HFFc6 (cell line): ENCODE data around the gene RASSF1. TPM values are rescaled to one million over a fixed set of nuclear protein-coding genes. Genes with fewer than 3 reads are reported as not detected.
A peak's percentile ranks its signal among the peaks of the same experiment; 100 is the strongest.

Experiments
- DNase-seq: peaks from one replicate; pipeline ENCODE4 v3.0.0-alpha.2; 2018
- H3K27ac Mint-ChIP-seq: 2 replicates; pipeline ENCODE4 v1.8.0; 2020; ENCODE audit warnings: mild to moderate bottlenecking, mixed read lengths
- H3K27me3 Mint-ChIP-seq: 2 replicates; pipeline ENCODE4 v1.8.0; 2021; ENCODE audit warnings: mild to moderate bottlenecking, moderate library complexity, mixed read lengths; ENCODE audit not compliant: insufficient read depth
- H3K36me3 Mint-ChIP-seq: 2 replicates; pipeline ENCODE4 v1.8.0; 2021; ENCODE audit warnings: low read depth, mixed read lengths
- H3K4me1 Mint-ChIP-seq: 2 replicates; pipeline ENCODE4 v1.8.0; 2020; ENCODE audit warnings: low read depth, mixed read lengths
- H3K4me3 Mint-ChIP-seq: 2 replicates; pipeline ENCODE4 v1.8.0; 2020; ENCODE audit warnings: mild to moderate bottlenecking, moderate library complexity, mixed read lengths
- H3K9me3 Mint-ChIP-seq: 2 replicates; pipeline ENCODE4 v1.8.0; 2020; ENCODE audit warnings: mild to moderate bottlenecking, mixed read lengths
- long read RNA-seq: library from polyadenylated mRNA; unstranded; transcript quantifications from one replicate; pipeline ENCODE4 v2.0.0, GENCODE V29; 2019
- total RNA-seq, 6 experiments: library from RNA; stranded (reverse); fragmentation: NEBNext Ultra II Directional; extraction: Animal tissue kit (Norgen Biotek cat#: 25700); gene quantifications; 2 replicates in 1 of 6; 3 replicates in 5 of 6; pipeline ENCODE4 v1.2.3, GENCODE V29; 2021
- TF ChIP-seq, protein P1 (sequence below): fragments of 200-600 bp; sonication (generic); IDR thresholded peaks from 2 replicates; pipeline ENCODE4 v1.5.0; 2021; ENCODE audit warnings: antibody characterized with exemption, mild to moderate bottlenecking

Gene RASSF1, protein sequence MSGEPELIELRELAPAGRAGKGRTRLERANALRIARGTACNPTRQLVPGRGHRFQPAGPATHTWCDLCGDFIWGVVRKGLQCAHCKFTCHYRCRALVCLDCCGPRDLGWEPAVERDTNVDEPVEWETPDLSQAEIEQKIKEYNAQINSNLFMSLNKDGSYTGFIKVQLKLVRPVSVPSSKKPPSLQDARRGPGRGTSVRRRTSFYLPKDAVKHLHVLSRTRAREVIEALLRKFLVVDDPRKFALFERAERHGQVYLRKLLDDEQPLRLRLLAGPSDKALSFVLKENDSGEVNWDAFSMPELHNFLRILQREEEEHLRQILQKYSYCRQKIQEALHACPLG
- total RNA-seq, result 10 to 100 TPM; 30.9 to 37.0 (median 34.1) TPM
- long read RNA-seq, transcript RASSF1-201 (5 exons, 1,757 nt), result major isoform, 25 of 57 reads
- long read RNA-seq, transcript RASSF1-210 (5 exons, 1,842 nt), result minor isoform, 14 of 57 reads
- long read RNA-seq, transcript RASSF1-203 (6 exons, 1,923 nt), result minor isoform, 10 of 57 reads
- long read RNA-seq, partial matches to known transcripts, result 1 of 57 reads
- long read RNA-seq, other reads (novel, unspliced or antisense), result 7 of 57 reads

DNA sequence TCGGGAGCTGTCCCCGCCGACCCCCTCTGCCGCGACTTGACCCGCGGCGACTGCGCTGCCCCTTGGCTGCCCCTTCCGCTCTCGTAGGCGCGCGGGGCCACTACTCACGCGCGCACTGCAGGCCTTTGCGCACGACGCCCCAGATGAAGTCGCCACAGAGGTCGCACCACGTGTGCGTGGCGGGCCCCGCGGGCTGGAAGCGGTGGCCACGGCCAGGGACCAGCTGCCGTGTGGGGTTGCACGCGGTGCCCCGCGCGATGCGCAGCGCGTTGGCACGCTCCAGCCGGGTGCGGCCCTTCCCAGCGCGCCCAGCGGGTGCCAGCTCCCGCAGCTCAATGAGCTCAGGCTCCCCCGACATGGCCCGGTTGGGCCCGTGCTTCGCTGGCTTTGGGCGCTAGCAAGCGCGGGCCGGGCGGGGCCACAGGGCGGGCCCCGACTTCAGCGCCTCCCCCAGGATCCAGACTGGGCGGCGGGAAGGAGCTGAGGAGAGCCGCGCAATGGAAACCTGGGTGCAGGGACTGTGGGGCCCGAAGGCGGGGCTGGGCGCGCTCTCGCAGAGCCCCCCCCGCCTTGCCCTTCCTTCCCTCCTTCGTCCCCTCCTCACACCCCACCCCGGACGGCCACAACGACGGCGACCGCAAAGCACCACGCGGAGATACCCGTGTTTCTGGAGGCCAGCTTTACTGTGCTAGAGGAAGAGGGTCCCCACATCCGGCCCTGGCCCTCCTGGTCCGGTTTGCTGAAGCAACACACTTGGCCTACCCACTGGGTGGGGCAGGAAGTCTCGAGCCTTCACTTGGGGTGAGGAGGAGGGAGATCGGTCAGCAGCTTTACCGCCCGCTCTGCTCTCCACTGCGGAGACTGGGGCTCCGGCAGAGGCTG is at the start of gene RASSF1:
Gene RASSF1 (minus strand): TSS at position 389 of the 882 bp plus-strand sequence. CDS start 31 bp downstream, at position 358.
- DNase-seq, result peak; percentile 48
- TF ChIP-seq, protein P1, sequence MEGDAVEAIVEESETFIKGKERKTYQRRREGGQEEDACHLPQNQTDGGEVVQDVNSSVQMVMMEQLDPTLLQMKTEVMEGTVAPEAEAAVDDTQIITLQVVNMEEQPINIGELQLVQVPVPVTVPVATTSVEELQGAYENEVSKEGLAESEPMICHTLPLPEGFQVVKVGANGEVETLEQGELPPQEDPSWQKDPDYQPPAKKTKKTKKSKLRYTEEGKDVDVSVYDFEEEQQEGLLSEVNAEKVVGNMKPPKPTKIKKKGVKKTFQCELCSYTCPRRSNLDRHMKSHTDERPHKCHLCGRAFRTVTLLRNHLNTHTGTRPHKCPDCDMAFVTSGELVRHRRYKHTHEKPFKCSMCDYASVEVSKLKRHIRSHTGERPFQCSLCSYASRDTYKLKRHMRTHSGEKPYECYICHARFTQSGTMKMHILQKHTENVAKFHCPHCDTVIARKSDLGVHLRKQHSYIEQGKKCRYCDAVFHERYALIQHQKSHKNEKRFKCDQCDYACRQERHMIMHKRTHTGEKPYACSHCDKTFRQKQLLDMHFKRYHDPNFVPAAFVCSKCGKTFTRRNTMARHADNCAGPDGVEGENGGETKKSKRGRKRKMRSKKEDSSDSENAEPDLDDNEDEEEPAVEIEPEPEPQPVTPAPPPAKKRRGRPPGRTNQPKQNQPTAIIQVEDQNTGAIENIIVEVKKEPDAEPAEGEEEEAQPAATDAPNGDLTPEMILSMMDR, result no peak; the same call in 1 of the 2 replicates
- H3K27me3 Mint-ChIP-seq, result peaks cover 4% of the 10 kb centered on the region
- H3K27ac Mint-ChIP-seq, result peak within 1 kb of the TSS; percentile 95
- peaks cover 35% of the 10 kb centered on the region for H3K4me1 Mint-ChIP-seq
- peaks cover 23% of the 10 kb centered on the region for H3K36me3 Mint-ChIP-seq
- peak within 1 kb of the TSS; percentile 96 for H3K4me3 Mint-ChIP-seq
- H3K9me3 Mint-ChIP-seq, result no peaks in the 10 kb centered on the region

DNA sequence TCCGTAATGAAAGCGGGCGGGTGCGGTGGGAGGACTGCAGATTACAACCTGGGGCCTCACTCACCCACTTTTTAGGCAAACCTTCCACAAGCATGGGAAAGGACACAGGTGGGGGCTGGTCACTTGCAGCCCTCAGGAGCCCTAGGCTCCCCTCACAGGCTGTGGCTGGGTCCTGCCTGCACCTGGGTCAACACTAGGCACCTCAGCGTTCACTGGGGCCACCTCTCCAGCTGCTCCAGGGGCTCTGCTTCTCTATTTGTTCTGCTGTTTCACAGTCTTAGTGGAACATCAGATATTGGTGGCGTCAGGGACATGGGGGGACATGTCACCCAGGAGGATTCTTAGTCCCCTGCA is 48.8 kb upstream of the RASSF1 start:
- peaks cover 44% of the 10 kb centered on the region for H3K27me3 Mint-ChIP-seq
- no peak overlapping the region for H3K4me3 Mint-ChIP-seq
- no peak overlapping the region for H3K27ac Mint-ChIP-seq
- no peaks in the 10 kb centered on the region for H3K36me3 Mint-ChIP-seq
- no peaks in the 10 kb centered on the region for H3K4me1 Mint-ChIP-seq
- no peaks in the 10 kb centered on the region for H3K9me3 Mint-ChIP-seq
- TF ChIP-seq, protein P1, result no peak
- DNase-seq, result no peak

DNA sequence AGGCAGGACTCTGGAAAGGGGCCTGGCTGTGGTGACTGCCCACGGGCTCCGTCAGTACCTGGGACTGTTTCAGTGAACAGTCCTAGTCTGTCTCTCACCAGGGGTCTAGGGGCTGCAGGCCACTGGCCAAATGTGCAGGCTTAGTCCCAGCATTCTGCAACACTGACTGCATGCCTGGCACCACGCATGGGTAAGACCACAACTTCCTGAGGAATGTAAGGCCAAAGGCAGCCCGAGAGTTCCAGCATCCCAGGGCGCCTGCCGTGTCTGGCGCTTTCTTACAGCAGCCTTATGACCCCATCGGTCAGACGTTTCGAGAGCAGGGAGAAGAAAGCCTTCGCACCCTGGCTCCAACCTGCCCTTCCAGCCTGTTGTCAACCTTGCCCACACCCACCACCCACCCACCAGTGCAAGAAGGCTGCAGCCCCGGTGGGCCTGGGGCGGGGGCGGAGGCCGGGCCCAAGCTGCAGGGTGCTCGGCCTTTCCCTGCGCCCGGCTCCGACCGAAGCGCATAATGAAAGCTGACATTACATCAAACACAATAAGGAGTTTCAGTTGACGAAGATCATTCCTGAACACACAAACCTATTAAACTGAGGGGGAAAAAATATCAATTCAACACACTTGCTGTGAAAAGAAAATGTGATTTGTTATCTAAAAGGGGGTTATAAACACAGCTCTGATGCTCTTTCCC is 48.2 kb upstream of the RASSF1 start:
- no peak overlapping the region for H3K27ac Mint-ChIP-seq
- DNase-seq, result no peak
- no peaks in the 10 kb centered on the region for H3K36me3 Mint-ChIP-seq
- TF ChIP-seq, protein P1, result no peak
- H3K4me3 Mint-ChIP-seq, result no peak overlapping the region
- peaks cover 44% of the 10 kb centered on the region for H3K27me3 Mint-ChIP-seq
- no peaks in the 10 kb centered on the region for H3K4me1 Mint-ChIP-seq
- no peaks in the 10 kb centered on the region for H3K9me3 Mint-ChIP-seq

DNA sequence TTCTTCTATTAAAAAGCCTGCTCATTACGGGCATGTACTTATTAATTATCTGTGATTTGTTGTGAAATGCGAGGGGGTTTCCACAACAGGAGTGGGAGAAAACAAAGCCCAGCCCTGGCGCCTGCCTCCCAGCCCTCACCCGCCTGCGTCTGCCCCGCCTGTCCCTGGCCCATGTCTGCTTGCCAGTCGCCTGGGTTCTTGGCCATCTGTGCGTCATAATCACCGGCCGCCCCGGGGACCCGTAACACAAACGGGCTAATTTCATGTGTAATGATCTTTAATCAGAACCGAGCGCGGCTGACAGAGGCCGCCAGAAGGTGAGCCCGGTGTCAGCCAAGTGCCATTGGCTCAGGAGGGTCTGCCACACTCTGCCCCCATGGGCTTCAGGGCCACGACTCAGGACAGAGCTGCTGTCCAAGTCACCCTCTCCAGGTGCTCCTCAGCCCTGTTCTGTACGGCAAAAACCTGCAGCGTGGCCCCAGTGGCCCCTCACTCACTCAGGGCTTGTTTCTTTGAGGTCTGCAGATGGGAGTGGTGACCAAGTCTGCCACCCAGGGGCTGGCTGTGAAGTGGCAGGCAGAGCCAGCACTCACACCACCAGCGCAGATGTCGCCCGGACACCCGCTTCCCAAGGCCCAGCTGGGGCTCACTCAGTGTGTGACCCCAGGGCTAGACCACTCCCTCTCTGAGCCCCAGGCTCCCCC is 47.5 kb upstream of the RASSF1 start:
- Mint-ChIP-seq H3K27ac (no peak overlapping the region), H3K4me3 (no peak overlapping the region), H3K4me1 (no peaks in the 10 kb centered on the region), H3K27me3 (peaks cover 45% of the 10 kb centered on the region), H3K9me3 (no peaks in the 10 kb centered on the region), H3K36me3 (no peaks in the 10 kb centered on the region)
- TF ChIP-seq, protein P1, result peak; percentile 59
- DNase-seq, result no peak
